Bronchial epithelial cell (primary cell): ENCODE data around the gene SCAF4. TPM values are rescaled to one million over a fixed set of nuclear protein-coding genes. Genes with fewer than 3 reads are reported as not detected.
"Not testable (repeated sequence)": the region's sequence is repeated elsewhere in the genome, so short reads cannot be mapped to it uniquely, and the experiment has no call there.

Experiments
- DNase-seq: peaks from one replicate; pipeline ENCODE4 v3.0.0-alpha.2; 2010; ENCODE audit warnings: low read depth
- FAIRE-seq: peaks from 2 replicates; lab custom pipeline; 2011; peaks lifted over from hg19 to GRCh38; lab: Jason Lieb, UNC
- H3K27me3 ChIP-seq: 2 replicates; pipeline ENCODE4 v1.5.1; 2011; ENCODE audit warnings: low read length; ENCODE audit not compliant: control insufficient read depth, insufficient read depth
- H3K36me3 ChIP-seq: 2 replicates; pipeline ENCODE4 v1.5.1; 2011; ENCODE audit warnings: low read length; ENCODE audit not compliant: control insufficient read depth, insufficient read depth
- H3K4me3 ChIP-seq: 2 replicates; pipeline ENCODE4 v1.5.1; 2011; ENCODE audit warnings: mild to moderate bottlenecking, low read depth, low read length, control low read depth
- CTCF ChIP-seq: IDR thresholded peaks from 2 replicates; pipeline ENCODE4 v1.5.1; 2011; ENCODE audit warnings: mild to moderate bottlenecking, moderate library complexity, low read length, control low read depth, inconsistent platforms; ENCODE audit not compliant: insufficient read depth, severe bottlenecking
- total RNA-seq: library from RNA; depleted of rRNA; stranded (reverse); fragments of >200 nt; gene quantifications from 2 replicates; pipeline ENCODE4 v1.2.1, GENCODE V29; 2014

The SCAF4 gene
- total RNA-seq, 1 donor from 2014 or later = 2.9 TPM

GRCh38 chr21:31656199-31657095 is 75.5 kb downstream of the SCAF4 start:
- DNase-seq = no peak
- no peak for TF ChIP-seq CTCF
- Histone ChIP-seq H3K36me3 (no peaks in the 10 kb centered on the region), H3K4me3 (no peak overlapping the region), H3K27me3 (no peaks in the 10 kb centered on the region)
- FAIRE-seq = no peak

GRCh38 chr21:31654821-31655580 is 76.9 kb downstream of the SCAF4 start:
- H3K4me3 ChIP-seq, FAIRE-seq: not testable (repeated sequence)

GRCh38 chr21:31654340-31654739 is 77.6 kb downstream of the SCAF4 start:
- no peak for TF ChIP-seq CTCF
- DNase-seq (no peak), FAIRE-seq (no peak)
- H3K4me3 ChIP-seq = no peak overlapping the region
- no peaks in the 10 kb centered on the region for H3K27me3 ChIP-seq
- no peaks in the 10 kb centered on the region for H3K36me3 ChIP-seq

More at GRCh38 chr21:31654821-31655580, 76.9 kb downstream of the SCAF4 start:
- not testable (repeated sequence) for DNase-seq, H3K27me3 ChIP-seq, H3K36me3 ChIP-seq

- not testable (repeated sequence) for FAIRE-seq, H3K4me3 ChIP-seq, H3K27me3 ChIP-seq, H3K36me3 ChIP-seq, DNase-seq
Measured at GRCh38 chr21:31651491-31651890, 80.4 kb downstream of the SCAF4 start.

GRCh38 chr21:31650930-31651329 is 81.0 kb downstream of the SCAF4 start:
- Histone ChIP-seq H3K36me3 (no peaks in the 10 kb centered on the region), H3K4me3 (no peak overlapping the region), H3K27me3 (no peaks in the 10 kb centered on the region)
- DNase-seq = no peak
- FAIRE-seq = no peak
- TF ChIP-seq CTCF = no peak

- no peak for TF ChIP-seq CTCF
- DNase-seq (no peak), FAIRE-seq (no peak)
- no peaks in the 10 kb centered on the region for H3K36me3 ChIP-seq
- H3K4me3 ChIP-seq = no peak overlapping the region
- no peaks in the 10 kb centered on the region for H3K27me3 ChIP-seq
Measured at GRCh38 chr21:31647650-31648049, 84.3 kb downstream of the SCAF4 start.
